8988T (cell line): ENCODE data around the gene RPS14.
A peak's percentile ranks its signal among the peaks of the same experiment; 100 is the strongest.
"Not testable (repeated sequence)": the region's sequence is repeated elsewhere in the genome, so short reads cannot be mapped to it uniquely, and the experiment has no call there.

ENCODE experiments used
- DNase-seq: peaks from one replicate; pipeline ENCODE4 v3.0.0; 2011

RPS14 gene

DNA sequence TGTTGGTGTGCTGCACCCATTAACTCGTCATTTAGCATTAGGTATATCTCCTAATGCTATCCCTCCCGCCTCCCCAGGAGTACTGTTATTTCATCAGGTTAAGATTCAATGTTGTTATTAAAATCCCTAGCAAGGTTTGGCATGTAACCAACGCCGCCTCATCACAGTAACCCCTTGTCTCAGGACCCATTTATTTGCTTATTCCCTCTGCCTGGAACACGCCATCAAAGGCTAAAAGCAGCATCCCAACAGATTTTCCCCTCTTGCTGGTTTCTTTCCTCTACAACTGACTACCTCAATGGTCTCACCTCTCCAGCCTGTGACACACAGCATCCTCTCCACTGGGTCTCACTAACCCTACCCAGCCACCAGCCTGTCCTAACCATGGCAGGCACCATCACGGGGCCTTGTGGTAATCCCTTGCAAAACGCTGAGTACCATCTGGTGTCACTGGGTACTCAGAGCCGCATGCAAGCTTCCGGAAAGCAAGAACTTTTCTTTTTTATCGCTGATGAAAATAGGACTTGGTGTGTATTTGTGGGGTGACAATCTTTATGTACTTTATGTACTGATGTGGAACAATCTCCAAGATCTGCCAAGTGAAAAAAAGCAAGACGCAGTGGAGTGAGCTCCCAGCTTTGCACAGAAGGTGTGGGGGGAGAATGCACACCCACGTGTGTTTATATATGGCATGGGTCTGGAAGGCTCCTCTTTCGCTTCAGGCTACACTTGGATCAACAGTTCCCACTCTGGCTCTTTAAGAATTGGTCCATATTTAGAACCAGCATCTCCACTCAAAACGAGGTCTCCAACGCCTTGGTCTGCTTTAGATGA lies 6.1 kb downstream of the RPS14 start:
- DNase-seq = no peak

DNA sequence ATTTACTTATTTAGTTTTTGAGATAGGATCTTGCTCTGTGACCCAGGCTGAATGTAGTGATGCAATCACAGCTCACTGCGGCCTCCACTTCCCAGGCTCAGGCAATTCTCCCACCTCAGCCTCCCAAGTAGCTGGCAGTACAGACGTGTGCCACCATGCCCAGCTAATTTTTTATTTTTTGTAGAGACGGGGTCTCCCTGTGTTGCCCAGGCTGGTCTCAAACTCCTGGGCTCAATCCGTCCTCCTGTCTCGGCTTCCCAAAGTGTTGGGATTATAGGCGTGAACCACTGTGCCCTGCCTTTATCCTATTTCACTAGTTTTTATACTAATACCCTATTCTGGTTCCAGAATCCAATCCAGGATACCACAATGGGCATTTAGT lies 6.8 kb downstream of the RPS14 start:
- no peak for DNase-seq

DNA sequence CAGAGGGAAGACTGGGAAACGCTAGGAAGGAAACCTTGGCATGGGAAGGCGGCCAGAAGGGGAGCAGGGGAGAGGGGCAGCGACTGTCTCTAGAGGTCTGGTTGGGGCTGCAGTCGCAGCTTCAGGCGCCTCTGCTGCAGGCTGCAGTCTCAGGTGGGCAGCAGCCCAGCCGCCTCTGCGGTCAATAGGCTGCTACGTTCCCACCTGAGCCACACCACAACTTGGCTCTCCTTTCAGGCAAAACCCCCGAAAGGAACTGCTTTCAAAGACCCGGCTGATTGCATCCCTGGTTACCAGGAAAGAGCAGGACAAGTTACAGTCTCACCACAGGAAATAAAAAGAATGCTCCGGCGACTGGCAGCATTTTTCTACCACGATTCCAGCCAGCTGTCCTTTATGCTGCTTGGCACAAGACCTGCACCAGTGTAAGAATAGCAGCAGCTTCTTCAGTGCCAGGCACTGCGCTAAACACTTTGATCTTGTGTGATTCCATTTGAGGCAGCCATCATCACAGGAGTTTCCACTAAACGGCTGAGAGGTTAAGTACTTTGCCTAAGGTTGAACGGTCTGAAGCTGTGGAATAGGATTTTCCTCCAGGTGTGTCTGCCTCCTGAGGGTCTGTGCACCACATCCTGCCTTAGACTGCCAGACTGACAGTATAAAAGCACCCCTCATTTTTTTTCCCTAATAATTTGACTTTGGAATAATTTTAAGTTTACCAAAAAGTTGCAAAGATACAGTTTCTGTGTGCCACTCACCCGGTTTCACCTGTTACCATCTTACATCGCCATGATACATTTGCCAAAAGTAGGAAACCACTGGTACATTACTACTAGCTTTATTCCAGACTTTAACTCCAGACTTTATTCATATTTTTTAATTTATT lies 7.5 kb downstream of the RPS14 start:
- DNase-seq = no peak

DNA sequence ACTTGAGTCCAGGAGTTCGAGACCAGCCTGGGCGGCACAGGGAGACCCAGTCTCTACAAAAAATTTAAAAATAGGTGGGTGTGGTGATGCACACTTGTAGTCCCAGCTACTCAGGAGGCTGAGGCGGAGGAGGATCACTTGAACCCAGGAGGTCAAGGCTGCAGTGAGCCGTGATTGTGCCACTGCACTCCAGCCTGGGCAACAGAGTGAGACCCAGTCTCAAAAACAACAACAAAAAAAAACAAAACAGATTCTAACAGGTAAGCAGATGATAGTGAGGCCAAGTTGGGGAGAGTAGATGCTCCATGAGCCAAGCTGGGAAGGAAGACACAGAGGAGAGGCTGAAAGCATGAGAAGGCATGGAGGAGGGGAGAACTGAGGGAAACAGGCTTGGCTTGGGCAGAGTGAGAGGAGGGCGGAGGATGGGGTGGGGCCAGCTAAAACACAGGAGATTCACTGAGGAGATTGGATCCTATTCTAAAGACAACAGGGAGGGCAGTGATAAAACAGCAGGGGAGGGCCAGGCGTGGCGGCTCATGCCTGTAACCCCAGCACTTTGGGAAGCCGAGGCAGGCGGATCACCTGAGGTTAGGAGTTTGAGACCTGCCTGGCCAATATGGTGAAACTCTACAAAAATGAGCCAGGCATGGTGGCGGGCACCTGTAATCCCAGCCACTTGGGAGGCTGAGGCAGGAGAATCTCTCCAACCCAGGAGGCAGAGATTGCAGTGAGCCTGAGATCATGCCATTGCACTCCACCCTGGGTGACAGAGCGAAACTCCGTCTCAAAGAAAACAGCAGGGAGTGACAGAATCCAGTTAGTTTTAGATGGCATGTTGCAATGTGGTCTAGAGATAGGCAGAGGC lies 8.4 kb downstream of the RPS14 start:
- no peak for DNase-seq

DNA sequence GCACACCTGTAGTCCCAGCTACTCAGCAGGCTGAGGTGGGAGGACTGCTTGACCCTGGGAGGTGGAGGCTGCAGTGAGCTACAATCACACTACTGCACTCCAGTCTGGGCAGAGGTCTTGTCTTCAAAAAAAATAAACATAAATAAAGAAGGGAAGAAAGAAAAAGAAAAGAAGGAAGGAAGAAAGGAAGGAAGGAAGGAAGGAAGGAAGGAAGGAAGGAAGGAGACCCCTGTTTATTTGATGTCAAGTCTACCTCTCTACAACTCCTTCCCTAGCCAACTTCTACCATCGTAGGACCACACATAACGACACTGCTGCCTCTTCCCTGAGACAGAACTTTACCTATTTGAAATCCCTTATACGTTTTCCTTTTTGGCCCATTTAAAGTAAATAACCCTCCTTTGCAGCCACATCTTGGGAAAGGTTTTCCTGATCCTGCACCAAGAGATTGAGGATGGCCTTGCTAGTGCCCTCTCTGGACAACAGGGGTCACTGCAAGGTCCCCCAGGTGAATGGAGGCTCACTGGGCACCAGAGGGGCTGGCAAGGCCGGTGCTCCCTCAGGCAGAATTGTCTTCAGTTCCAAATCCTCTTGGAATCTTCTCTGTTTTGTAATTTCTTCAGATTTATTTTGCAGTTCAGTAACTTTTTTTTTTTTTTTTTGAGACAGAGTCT lies 10.5 kb downstream of the RPS14 start:
- DNase-seq = peak; percentile 55

DNA sequence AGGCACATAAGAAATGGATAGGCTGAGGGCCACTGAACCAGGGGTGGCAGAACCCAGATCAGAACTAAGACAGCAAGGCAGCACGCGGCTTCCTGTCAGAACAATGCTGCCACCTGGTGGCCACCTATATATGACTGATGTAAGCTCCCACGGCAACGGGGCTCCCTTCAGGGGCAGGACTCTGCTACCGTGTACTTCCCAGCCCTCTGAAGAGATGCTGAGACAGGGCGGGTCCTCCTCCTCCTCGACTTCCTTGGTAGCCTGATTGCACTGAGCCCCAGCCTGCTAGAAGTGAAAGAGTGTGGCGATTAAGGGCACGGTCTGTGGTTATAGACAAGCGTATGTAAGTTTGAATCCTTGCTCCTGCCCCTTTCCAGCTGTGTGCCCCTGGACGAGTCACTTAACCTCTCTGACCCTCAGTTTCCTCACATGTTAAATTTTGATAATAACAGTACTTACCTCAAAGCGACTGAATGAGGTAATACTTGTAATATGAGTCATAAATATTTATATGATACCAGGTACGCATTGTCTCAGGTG lies 13.3 kb downstream of the RPS14 start:
- DNase-seq = peak; percentile 82

DNA sequence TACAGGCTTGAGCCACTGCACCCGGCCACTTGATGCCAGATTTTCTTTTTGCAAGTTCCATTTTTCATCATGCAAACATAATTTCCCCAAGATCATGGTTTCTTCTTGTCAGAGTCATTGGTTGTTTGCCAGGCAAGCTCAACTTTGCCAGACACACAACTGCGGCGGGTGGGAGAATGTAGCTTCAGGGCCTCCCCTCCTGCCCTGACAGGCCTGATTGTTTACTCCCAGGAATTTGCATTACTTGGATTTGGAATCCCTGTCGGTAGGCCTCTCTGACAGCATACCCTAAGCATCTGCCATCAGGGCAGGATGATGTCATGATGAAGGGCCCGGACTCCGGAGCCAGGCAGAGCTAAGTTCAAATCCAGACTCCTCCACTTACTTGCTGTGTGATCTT lies 15.1 kb downstream of the RPS14 start:
- no peak for DNase-seq

DNA sequence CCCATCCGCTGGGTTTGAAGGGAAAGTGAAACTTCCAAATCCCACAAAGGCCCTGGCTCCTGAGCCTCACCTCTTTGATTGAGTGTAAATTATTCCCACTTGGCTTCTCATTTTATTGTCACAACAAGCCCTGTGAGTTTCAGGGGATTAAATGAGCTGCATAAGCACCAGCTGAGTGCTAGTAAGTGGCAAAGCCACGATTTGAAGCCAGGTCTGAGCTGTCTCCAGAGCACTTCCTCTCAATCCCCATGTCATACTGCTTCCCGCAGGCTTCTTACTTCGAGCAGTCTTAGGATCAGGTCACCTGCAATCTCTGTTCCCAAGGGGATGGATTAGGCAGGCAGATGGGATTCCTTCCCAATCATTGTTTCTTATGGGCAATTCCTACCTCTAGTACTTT lies 18.0 kb downstream of the RPS14 start:
- no peak for DNase-seq

DNA sequence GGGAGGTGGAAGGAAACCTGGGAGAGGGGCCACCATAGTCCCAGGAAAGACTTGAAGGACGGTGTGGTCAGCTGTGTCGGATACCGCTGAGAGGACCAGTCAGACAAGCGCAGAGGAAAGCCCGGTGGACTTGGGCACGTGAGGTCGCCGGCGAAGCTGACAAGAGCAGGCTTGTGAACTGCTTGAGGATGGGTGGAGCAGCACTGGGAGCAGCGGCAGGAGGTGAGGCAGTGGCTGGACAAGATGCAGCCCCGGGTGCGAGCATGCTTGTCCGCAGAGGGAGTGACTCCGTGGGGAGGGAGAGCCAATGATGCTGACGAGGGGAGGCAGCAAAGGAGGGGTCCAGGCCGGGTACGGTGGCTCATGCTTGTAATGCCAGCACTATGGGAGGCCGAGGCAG lies 18.5 kb downstream of the RPS14 start:
- DNase-seq = no peak

DNA sequence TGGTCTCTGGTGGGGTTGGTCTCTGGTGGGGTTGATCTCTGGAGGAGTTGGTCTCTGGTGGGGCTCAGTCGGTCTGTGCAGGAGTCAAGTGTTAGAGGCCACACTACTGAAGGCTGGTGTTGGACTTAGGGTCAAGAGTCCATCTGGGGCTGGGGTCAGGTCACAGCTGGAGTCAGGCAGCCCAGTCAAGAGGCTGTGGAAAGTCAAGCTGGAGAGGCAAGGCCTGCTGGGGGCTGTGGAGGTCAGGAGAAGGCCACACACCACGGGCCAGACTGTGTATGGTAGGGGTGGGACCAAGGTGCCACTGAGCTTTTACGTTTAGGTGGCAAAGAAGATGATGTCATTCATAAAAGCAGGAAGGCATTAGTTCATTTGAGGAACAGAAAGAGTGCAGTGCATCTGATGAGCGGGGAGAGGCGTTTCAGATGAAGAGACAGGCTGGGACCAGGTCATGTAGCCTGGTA lies 20.1 kb downstream of the RPS14 start:
- DNase-seq = no peak

DNA sequence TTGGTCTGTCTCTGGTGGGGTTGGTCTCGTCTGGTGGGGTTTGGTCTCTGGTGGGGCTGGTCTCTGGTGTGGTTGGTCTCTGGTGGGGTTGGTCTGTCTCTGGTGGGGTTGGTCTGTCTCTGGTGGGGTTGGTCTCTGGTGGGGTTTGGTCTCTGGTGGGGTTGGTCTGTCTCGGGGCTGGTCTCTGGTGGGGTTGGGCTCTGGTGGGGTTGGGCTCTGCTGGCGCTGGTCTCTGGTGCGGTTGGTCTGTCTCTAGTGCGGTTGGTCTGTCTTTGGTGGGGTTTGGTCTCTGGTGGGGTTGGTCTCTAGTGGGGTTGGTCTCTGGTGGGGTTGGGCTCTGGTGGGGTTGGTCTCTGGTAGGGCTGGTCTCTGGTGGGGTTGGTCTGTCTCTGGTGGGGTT lies 20.6 kb downstream of the RPS14 start:
- no peak for DNase-seq

DNA sequence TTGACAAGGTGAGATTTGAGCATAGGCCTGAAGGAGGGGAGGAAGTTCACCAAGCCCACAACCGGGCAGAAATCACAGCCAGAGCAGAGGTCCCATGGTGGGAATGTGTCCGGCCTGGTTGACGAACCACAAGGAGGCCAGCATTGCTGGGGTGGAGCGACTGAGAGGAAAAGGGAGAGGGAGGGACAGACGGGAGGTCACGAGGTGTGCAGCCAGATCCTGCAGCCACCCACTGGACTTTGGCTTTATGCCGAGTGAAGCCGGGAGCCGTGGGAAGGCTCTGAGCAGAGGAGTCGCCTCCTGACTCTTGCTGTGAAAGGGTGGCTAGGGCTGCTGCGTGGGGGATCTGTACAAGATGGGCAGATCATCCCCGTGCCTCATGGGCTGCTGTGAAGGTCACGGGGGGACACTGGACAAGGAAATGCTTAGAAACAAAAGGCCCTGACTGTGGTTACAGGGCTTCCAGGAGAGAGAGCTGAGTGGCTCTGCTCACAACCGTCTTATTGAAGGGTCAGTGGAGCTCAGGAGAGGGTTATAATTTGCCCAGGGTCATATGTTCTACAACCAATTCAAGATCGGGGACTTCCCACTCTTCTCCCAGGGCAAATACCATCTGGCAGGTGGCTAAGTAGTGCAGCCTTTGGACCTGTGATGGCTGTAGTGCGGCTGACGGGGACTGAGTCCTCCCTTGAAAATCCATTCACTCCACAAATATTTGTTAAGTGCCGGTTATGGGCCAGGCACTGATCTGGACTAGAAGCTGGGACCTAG lies 21.2 kb downstream of the RPS14 start:
- DNase-seq = no peak

DNA sequence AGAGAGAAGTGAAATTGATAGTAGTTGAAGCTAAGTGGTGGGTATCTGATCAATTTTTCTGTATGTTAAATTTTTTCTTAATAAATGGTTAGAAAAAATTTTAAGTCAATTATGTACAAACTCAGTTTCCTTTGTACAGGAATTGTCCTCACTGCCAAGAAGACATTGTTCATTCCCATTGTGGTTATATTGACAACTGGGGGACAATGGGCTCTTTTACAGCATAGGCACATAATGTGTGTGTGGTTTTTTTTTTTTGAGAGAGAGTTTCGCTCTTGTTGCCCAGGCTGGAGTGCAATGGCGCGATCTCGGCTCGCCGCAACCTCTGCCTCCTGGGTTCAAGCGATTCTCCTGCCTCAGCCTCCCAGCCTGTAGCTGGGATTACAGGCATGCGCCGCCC lies 23.4 kb downstream of the RPS14 start:
- DNase-seq = not testable (repeated sequence)

DNA sequence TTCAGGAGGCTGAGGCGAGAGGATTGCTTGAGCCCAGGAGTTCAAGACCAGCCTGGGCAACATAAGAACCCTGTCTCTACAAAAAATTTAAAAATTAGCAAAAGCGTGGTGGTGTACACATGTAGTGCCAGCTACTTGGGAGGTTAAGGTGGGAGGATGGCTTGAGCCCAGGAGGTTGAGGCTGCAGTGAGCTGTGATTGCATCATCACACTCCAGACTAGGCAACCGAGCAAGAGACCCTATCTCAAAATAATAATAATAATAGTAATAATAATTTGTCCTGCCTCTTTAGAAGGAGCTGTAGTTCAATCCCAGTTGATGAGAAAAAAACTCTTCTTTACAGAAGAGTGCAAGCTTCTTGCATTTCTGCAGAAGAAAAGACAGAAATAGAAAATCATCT lies 26.8 kb downstream of the RPS14 start:
- DNase-seq = no peak

DNA sequence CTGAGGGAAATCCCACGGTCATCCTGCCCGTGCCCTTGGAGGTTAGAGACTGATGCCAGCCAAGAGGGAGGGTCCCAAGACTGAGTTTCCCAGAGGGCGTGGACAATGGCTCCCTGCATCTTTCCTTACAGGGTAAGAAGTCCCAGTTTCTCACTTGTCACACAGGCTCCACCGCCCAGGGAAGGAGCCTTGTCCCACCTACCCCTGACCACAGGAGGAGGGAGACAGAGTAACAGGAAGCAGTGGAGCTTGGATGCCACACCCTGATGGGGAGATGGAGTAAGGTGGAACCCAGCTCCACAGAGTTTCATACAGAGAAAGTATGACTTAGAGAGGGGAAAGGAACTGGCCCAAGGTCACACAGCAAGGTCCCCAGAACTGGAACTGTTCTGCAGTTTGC lies 27.5 kb downstream of the RPS14 start:
- DNase-seq = no peak

DNA sequence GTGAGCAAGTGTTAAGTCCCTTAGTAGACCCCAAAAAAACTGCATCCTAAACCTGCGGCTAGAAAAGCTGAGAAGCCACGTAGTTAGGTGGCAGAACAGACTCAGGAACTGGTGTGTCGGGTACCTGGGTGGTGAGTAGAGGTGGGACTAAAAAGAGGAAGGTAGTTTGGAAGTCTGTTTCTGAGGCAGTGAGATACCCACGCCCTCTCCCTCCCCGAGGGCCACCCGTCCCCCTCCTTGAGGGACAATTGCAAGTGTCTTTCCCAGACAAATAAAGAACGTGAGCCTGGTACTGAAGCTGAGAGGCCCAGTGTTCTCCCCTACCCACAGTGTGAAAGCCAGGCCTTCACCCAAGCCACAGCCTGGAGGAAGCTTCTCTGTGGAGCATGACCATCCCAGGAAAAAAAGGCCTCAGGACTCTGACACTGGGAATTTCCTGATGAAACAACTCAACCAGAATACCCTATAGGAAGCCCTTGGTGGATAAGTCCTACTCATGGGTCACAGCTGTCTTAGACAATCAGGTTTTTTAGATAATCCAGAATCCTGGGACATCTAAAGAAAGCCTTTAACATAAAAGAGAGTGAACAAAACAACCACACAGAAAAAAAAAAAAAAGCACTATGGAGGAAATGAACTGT lies 29.8 kb downstream of the RPS14 start:
- DNase-seq = no peak

DNA sequence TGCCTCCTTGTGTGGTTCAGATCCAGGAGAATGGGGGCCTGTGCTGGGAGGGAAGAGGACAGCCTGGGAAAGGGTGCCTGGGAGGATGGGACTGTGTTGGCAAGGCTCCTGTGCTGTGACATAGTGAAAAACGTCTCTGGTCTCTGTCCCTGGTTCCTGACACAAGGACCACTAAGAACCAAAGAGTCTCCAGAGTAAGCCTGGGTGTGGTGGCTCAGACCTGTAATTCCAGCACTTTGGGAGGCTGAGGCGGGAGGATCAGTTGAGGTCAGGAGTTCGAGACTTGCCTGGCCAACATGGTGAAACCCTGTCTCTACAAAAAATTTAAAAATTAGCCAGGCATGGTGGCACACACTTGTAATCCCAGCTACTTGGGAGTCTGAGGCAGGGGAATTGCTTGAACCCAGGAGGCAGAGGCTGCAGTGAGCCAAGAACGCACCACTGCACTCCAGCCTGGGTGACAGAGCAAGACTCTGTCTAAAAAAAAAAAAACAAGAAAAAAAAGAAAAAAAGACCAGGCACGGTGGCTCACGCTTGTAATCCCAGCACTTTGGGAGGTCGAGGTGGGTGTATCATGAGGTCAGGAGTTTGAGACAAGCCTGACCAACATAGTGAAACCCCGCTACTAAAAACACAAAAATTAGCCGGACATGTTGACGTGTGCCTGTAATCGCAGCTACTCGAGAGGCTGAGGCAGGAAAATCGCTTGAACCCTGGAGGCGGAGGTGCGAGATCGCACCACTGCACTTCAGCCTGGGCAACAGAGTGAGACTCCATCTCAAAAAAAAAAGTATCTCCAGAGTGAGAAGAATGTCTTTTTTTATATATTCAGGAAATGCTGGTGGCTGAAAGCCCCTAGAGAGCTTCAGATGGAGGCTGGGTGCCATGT lies 35.4 kb downstream of the RPS14 start:
- DNase-seq = not testable (repeated sequence)

DNA sequence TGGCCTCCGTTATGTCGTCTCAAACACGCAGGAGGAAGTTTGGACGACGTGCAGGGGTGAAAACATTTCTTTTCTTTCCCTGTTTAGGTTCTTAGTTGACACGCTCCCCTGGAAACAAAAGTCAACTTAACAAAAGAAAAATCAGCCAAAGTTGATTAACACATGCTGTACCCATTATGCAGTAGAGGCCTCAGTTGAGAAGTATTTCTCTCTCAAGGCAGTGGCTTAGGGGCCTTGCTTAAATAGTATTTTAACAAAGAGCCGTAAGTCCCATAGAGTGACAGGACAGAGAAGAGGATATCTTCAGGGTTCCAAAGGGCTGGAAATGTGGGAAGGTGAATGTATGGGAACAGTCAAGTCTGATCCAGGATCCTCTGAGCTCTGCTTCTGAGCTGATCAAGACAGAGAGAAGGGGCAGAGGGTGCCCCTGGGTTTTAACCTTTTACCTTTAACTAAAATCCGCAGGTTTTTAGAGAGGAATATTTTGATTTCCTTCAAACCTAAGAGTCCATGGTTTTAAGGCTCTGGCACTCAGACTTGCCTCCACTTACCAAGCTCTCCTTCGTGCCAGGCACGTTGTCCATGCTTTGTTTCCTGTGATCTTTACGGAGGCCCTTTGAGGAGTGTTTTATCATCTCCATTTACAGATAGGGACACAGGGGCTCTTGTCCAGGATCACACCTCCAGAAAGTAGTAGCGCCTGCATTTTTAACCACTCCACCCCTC lies 36.2 kb downstream of the RPS14 start:
- no peak for DNase-seq
